ENCODE results near the gene NDUFS2.

NDUFS2 gene

GRCh38 chr1:161190962-161191521, 11.1 kb upstream of the NDUFS2 start:
- no peaks in the 10 kb centered on the region for H3K27me3 ChIP-seq (replicated peaks; ENCODE audit: control insufficient read depth, insufficient read depth, low read length)
- DNase-seq (ENCODE audit: extremely low read depth, insufficient read length): no peak
- no peaks in the 10 kb centered on the region for H3K36me3 ChIP-seq (ENCODE audit: control insufficient read depth, insufficient read depth, low read length)
- no peak for TF ChIP-seq CTCF (IDR thresholded peaks at IDR 0.05; ENCODE audit: insufficient read depth, low read length, poor library complexity, severe bottlenecking)
- no peak overlapping the region for H3K4me3 ChIP-seq (replicated peaks; ENCODE audit: low read depth, low read length)

DNA sequence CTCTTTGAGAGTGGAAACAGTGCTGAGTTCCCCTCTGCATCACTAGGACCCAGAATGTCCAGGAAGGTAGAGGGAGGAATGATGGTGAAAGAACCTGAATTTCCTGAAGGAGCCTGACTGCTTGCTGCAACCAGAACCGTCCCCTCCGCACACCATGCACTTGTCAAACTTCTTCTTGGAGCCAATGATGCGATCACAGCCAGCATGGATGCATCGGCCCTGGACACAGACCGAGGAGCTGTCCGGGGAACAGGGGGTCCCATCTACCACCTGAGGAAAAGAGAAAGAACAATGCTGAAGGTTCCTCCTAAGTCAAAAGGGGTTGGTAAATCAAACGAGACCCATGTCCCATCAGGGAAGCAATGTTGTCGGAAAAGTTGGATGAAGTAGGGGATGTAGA, 10.2 kb upstream of the NDUFS2 start:
- no peak for TF ChIP-seq CTCF (IDR thresholded peaks at IDR 0.05; ENCODE audit: insufficient read depth, low read length, poor library complexity, severe bottlenecking)
- H3K27me3 ChIP-seq (replicated peaks; ENCODE audit: control insufficient read depth, insufficient read depth, low read length): no peaks in the 10 kb centered on the region
- H3K36me3 ChIP-seq (ENCODE audit: control insufficient read depth, insufficient read depth, low read length): no peaks in the 10 kb centered on the region
- DNase-seq (ENCODE audit: extremely low read depth, insufficient read length): no peak
- H3K4me3 ChIP-seq (replicated peaks; ENCODE audit: low read depth, low read length): no peak overlapping the region

GRCh38 chr1:161192476-161193465, 9.4 kb upstream of the NDUFS2 start:
- TF ChIP-seq CTCF (IDR thresholded peaks at IDR 0.05; ENCODE audit: insufficient read depth, low read length, poor library complexity, severe bottlenecking): peak; percentile 93
- Histone ChIP-seq H3K4me3 (replicated peaks; ENCODE audit: low read depth, low read length) (no peak overlapping the region), H3K27me3 (replicated peaks; ENCODE audit: control insufficient read depth, insufficient read depth, low read length) (no peaks in the 10 kb centered on the region), H3K36me3 (ENCODE audit: control insufficient read depth, insufficient read depth, low read length) (no peaks in the 10 kb centered on the region)
- no peak for DNase-seq (ENCODE audit: extremely low read depth, insufficient read length)

GRCh38 chr1:161193561-161194235, 8.5 kb upstream of the NDUFS2 start:
- H3K27me3 ChIP-seq (replicated peaks; ENCODE audit: control insufficient read depth, insufficient read depth, low read length): no peaks in the 10 kb centered on the region

GRCh38 chr1:161195171-161195570, 7.0 kb upstream of the NDUFS2 start:
- H3K27me3 ChIP-seq (replicated peaks; ENCODE audit: control insufficient read depth, insufficient read depth, low read length): no peaks in the 10 kb centered on the region
- no peak overlapping the region for H3K4me3 ChIP-seq (replicated peaks; ENCODE audit: low read depth, low read length)
- TF ChIP-seq CTCF (IDR thresholded peaks at IDR 0.05; ENCODE audit: insufficient read depth, low read length, poor library complexity, severe bottlenecking): no peak
- peak; percentile 48 for DNase-seq (ENCODE audit: extremely low read depth, insufficient read length)
- H3K36me3 ChIP-seq (ENCODE audit: control insufficient read depth, insufficient read depth, low read length): no peaks in the 10 kb centered on the region

More at GRCh38 chr1:161193561-161194235, 8.5 kb upstream of the NDUFS2 start:
- Histone ChIP-seq H3K36me3 (ENCODE audit: control insufficient read depth, insufficient read depth, low read length) (no peaks in the 10 kb centered on the region), H3K4me3 (replicated peaks; ENCODE audit: low read depth, low read length) (no peak overlapping the region)
- TF ChIP-seq CTCF (IDR thresholded peaks at IDR 0.05; ENCODE audit: insufficient read depth, low read length, poor library complexity, severe bottlenecking): no peak
- no peak for DNase-seq (ENCODE audit: extremely low read depth, insufficient read length)

Measured in GM06990 (cell line).